ENCODE results near the gene B4GAT1. TPM values are rescaled to one million over a fixed set of nuclear protein-coding genes. Genes with fewer than 3 reads are reported as not detected.

The B4GAT1 gene
- polyA plus RNA-seq (2013, experiment 1 of 2) = 31.2 TPM
- polyA plus RNA-seq (2013, experiment 2 of 2) = 31.7 TPM

GRCh38 chr11:66347425-66348276 lies at the start of gene B4GAT1:
TSS of gene B4GAT1 (minus strand) at chr11:66347629. CDS start at chr11:66347545, 84 bp downstream.
- peak; percentile 93 for DNase-seq
- Histone ChIP-seq H3K23ac (ENCODE audit: low read length in 2 of 2) (peak within 1 kb of the TSS in 1 of 2 experiments; percentile 16), H3K4me3 (ENCODE audit: insufficient read depth in 1 of 2, low read depth in 1 of 2, low read length in 2 of 2) (peak within 1 kb of the TSS; percentile 80 to 95), H2BK15ac (ENCODE audit: low read depth, poor library complexity, severe bottlenecking) (peak within 1 kb of the TSS; percentile 73), H3K14ac (ENCODE audit: low read length in 2 of 2) (peak within 1 kb of the TSS in 1 of 2 experiments; percentile 92), H3K4ac (ENCODE audit: low read depth in 1 of 2, low read length in 2 of 2) (peak within 1 kb of the TSS; percentile 6 to 92), H3K9ac (ENCODE audit: low read length) (peak within 1 kb of the TSS; percentile 92), H2BK120ac (ENCODE audit: low read depth, low read length) (peak within 1 kb of the TSS; percentile 35), H3K36me3 (ENCODE audit: control insufficient read depth in 1 of 2, insufficient read depth in 2 of 2, low read depth in 1 of 2, low read length in 2 of 2) (peaks cover 0 to 7% of the 10 kb centered on the region in 2 experiments), H3K27ac (ENCODE audit: low read length, poor library complexity, severe bottlenecking) (peak within 1 kb of the TSS; percentile 21), H4K8ac (ENCODE audit: low read length) (peak within 1 kb of the TSS; percentile 74), H3K79me1 (replicated peaks; ENCODE audit: low read length, poor library complexity, severe bottlenecking) (peaks cover 16% of the 10 kb centered on the region), H3K9me3 (ENCODE audit: control insufficient read depth, low read length) (no peaks in the 10 kb centered on the region), H2AK5ac (ENCODE audit: low read length, severe bottlenecking) (no peak within 1 kb of the TSS), H4K91ac (ENCODE audit: low read length) (peak within 1 kb of the TSS; percentile 75), H3K4me2 (ENCODE audit: low read length, poor library complexity, severe bottlenecking) (peak within 1 kb of the TSS; percentile 84), H2BK5ac (ENCODE audit: low read depth, low read length, poor library complexity, severe bottlenecking) (no peak within 1 kb of the TSS), H3K4me1 (ENCODE audit: control insufficient read depth, insufficient read depth, low read depth, low read length) (peaks cover 27% of the 10 kb centered on the region), H3K27me3 (ENCODE audit: control insufficient read depth in 1 of 2, insufficient read depth in 1 of 2, low read length in 2 of 2) (no peaks in the 10 kb centered on the region), H2AFZ (ENCODE audit: low read depth, low read length) (peak within 1 kb of the TSS; percentile 74), H2BK12ac (ENCODE audit: low read length in 2 of 2) (peak within 1 kb of the TSS in 1 of 2 experiments; percentile 72), H3K18ac (ENCODE audit: low read depth in 1 of 2, low read length in 2 of 2) (peak within 1 kb of the TSS; percentile 72 to 91)
- under 1% methylated on average over 66 of the region's 101 CpGs for WGBS

DNA sequence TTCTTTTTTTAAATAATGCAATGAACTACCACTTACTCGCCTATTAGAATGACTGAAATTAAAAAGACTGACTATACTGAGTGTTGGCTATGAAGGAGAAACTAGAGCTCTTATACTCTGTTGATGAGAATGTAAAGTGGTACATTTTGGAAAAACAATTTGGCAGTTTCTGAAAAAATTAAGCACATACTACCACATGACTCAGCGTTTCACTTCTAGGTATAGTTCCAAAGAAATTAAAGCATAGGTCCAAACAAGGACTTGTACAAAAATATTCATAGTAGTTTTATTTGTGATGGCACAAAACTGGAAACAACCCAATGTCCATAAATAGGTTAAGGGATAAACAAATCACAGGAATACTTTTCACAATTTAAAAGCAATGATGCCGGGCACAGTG lies 46.5 kb upstream of the B4GAT1 start:
- Histone ChIP-seq H2BK15ac (ENCODE audit: low read depth, poor library complexity, severe bottlenecking) (no peak overlapping the region), H3K79me1 (replicated peaks; ENCODE audit: low read length, poor library complexity, severe bottlenecking) (no peaks in the 10 kb centered on the region), H2BK5ac (ENCODE audit: low read depth, low read length, poor library complexity, severe bottlenecking) (no peak overlapping the region), H3K27ac (ENCODE audit: low read length, poor library complexity, severe bottlenecking) (no peak overlapping the region), H4K8ac (ENCODE audit: low read length) (no peak overlapping the region), H2BK120ac (ENCODE audit: low read depth, low read length) (no peak overlapping the region), H3K14ac (ENCODE audit: low read length in 2 of 2) (no peak overlapping the region), H2BK12ac (ENCODE audit: low read length in 2 of 2) (no peak overlapping the region), H3K4me2 (ENCODE audit: low read length, poor library complexity, severe bottlenecking) (no peak overlapping the region), H3K23ac (ENCODE audit: low read length in 2 of 2) (no peak overlapping the region), H3K4ac (ENCODE audit: low read depth in 1 of 2, low read length in 2 of 2) (no peak overlapping the region), H3K18ac (ENCODE audit: low read depth in 1 of 2, low read length in 2 of 2) (no peak overlapping the region), H3K4me3 (ENCODE audit: insufficient read depth in 1 of 2, low read depth in 1 of 2, low read length in 2 of 2) (no peak overlapping the region), H3K4me1 (ENCODE audit: control insufficient read depth, insufficient read depth, low read depth, low read length) (no peaks in the 10 kb centered on the region), H3K36me3 (ENCODE audit: control insufficient read depth in 1 of 2, insufficient read depth in 2 of 2, low read depth in 1 of 2, low read length in 2 of 2) (no peaks in the 10 kb centered on the region), H2AFZ (ENCODE audit: low read depth, low read length) (no peak overlapping the region), H3K9me3 (ENCODE audit: control insufficient read depth, low read length) (no peaks in the 10 kb centered on the region), H3K27me3 (ENCODE audit: control insufficient read depth in 1 of 2, insufficient read depth in 1 of 2, low read length in 2 of 2) (peaks cover 0 to 32% of the 10 kb centered on the region in 2 experiments), H3K9ac (ENCODE audit: low read length) (no peak overlapping the region), H4K91ac (ENCODE audit: low read length) (no peak overlapping the region), H2AK5ac (ENCODE audit: low read length, severe bottlenecking) (no peak overlapping the region)
- WGBS = 75% methylated on average over 1 of the region's 3 CpGs
- no peak for DNase-seq

GRCh38 chr11:66391322-66391721 lies 43.9 kb upstream of the B4GAT1 start:
- DNase-seq = no peak
- H2BK5ac ChIP-seq (ENCODE audit: low read depth, low read length, poor library complexity, severe bottlenecking) = no peak overlapping the region
- no peaks in the 10 kb centered on the region for H3K36me3 ChIP-seq (ENCODE audit: control insufficient read depth in 1 of 2, insufficient read depth in 2 of 2, low read depth in 1 of 2, low read length in 2 of 2)
- H3K79me1 ChIP-seq (replicated peaks; ENCODE audit: low read length, poor library complexity, severe bottlenecking) = no peaks in the 10 kb centered on the region
- H2AFZ ChIP-seq (ENCODE audit: low read depth, low read length) = no peak overlapping the region
- 83% methylated on average over 3 of the region's 6 CpGs for WGBS
- H3K9me3 ChIP-seq (ENCODE audit: control insufficient read depth, low read length) = no peaks in the 10 kb centered on the region
- H4K8ac ChIP-seq (ENCODE audit: low read length) = no peak overlapping the region
- H4K91ac ChIP-seq (ENCODE audit: low read length) = no peak overlapping the region
- no peak overlapping the region for H2BK15ac ChIP-seq (ENCODE audit: low read depth, poor library complexity, severe bottlenecking)
- peaks cover 0 to 30% of the 10 kb centered on the region in 2 experiments for H3K27me3 ChIP-seq (ENCODE audit: control insufficient read depth in 1 of 2, insufficient read depth in 1 of 2, low read length in 2 of 2)
- no peak overlapping the region for H3K14ac ChIP-seq (ENCODE audit: low read length in 2 of 2)
- H3K4me1 ChIP-seq (ENCODE audit: control insufficient read depth, insufficient read depth, low read depth, low read length) = peaks cover 3% of the 10 kb centered on the region
- H2BK120ac ChIP-seq (ENCODE audit: low read depth, low read length) = no peak overlapping the region
- H3K23ac ChIP-seq (ENCODE audit: low read length in 2 of 2) = no peak overlapping the region
- no peak overlapping the region for H3K9ac ChIP-seq (ENCODE audit: low read length)
- H2BK12ac ChIP-seq (ENCODE audit: low read length in 2 of 2) = no peak overlapping the region
- no peak overlapping the region for H3K27ac ChIP-seq (ENCODE audit: low read length, poor library complexity, severe bottlenecking)
- no peak overlapping the region for H3K18ac ChIP-seq (ENCODE audit: low read depth in 1 of 2, low read length in 2 of 2)
- no peak overlapping the region for H3K4me2 ChIP-seq (ENCODE audit: low read length, poor library complexity, severe bottlenecking)
- no peak overlapping the region for H2AK5ac ChIP-seq (ENCODE audit: low read length, severe bottlenecking)
- no peak overlapping the region for H3K4ac ChIP-seq (ENCODE audit: low read depth in 1 of 2, low read length in 2 of 2)
- H3K4me3 ChIP-seq (ENCODE audit: insufficient read depth in 1 of 2, low read depth in 1 of 2, low read length in 2 of 2) = no peak overlapping the region

- H2BK15ac ChIP-seq (ENCODE audit: low read depth, poor library complexity, severe bottlenecking) = no peak overlapping the region
- H3K27ac ChIP-seq (ENCODE audit: low read length, poor library complexity, severe bottlenecking) = no peak overlapping the region
- H4K8ac ChIP-seq (ENCODE audit: low read length) = no peak overlapping the region
- no peak overlapping the region for H3K23ac ChIP-seq (ENCODE audit: low read length in 2 of 2)
- no peak overlapping the region for H3K4me2 ChIP-seq (ENCODE audit: low read length, poor library complexity, severe bottlenecking)
- H3K4me1 ChIP-seq (ENCODE audit: control insufficient read depth, insufficient read depth, low read depth, low read length) = peaks cover 4% of the 10 kb centered on the region
- H2BK120ac ChIP-seq (ENCODE audit: low read depth, low read length) = no peak overlapping the region
- H3K79me1 ChIP-seq (replicated peaks; ENCODE audit: low read length, poor library complexity, severe bottlenecking) = no peaks in the 10 kb centered on the region
- H3K9ac ChIP-seq (ENCODE audit: low read length) = no peak overlapping the region
- no peaks in the 10 kb centered on the region for H3K36me3 ChIP-seq (ENCODE audit: control insufficient read depth in 1 of 2, insufficient read depth in 2 of 2, low read depth in 1 of 2, low read length in 2 of 2)
- WGBS = 35% methylated on average over 8 of the region's 8 CpGs
- DNase-seq = peak; percentile 74
- H3K18ac ChIP-seq (ENCODE audit: low read depth in 1 of 2, low read length in 2 of 2) = no peak overlapping the region
- no peak overlapping the region for H2BK12ac ChIP-seq (ENCODE audit: low read length in 2 of 2)
- no peak overlapping the region for H2BK5ac ChIP-seq (ENCODE audit: low read depth, low read length, poor library complexity, severe bottlenecking)
- H2AFZ ChIP-seq (ENCODE audit: low read depth, low read length) = no peak overlapping the region
- H3K4ac ChIP-seq (ENCODE audit: low read depth in 1 of 2, low read length in 2 of 2) = no peak overlapping the region
- H3K4me3 ChIP-seq (ENCODE audit: insufficient read depth in 1 of 2, low read depth in 1 of 2, low read length in 2 of 2) = no peak overlapping the region
- peaks cover 0 to 23% of the 10 kb centered on the region in 2 experiments for H3K27me3 ChIP-seq (ENCODE audit: control insufficient read depth in 1 of 2, insufficient read depth in 1 of 2, low read length in 2 of 2)
- H4K91ac ChIP-seq (ENCODE audit: low read length) = no peak overlapping the region
- H2AK5ac ChIP-seq (ENCODE audit: low read length, severe bottlenecking) = no peak overlapping the region
- no peak overlapping the region for H3K14ac ChIP-seq (ENCODE audit: low read length in 2 of 2)
- H3K9me3 ChIP-seq (ENCODE audit: control insufficient read depth, low read length) = no peaks in the 10 kb centered on the region
Observed at GRCh38 chr11:66388780-66389386, 41.5 kb upstream of the B4GAT1 start.

All from mesenchymal stem cell (in vitro differentiated cells and primary cell).